Gastrocnemius medialis (tissue), 4 donors: ENCODE results near the gene CATSPERB.

Experiments
- POLR2A ChIP-seq, 2 donors: fragments of 450-650 bp; IDR thresholded peaks; one replicate each; pipeline ENCODE4 v1.6.1; 2017; ENCODE audit warnings: antibody characterized with exemption in 2 of 2, mild to moderate bottlenecking in 2 of 2, moderate library complexity in 2 of 2
- TF ChIP-seq, protein P1 (sequence below), 5 experiments: fragments of 450-650 bp in 3 of 5; fragments of 200-600 bp in 2 of 5; sonication (generic) in 2 of 5; IDR thresholded peaks in 4 of 5; conservative IDR thresholded peaks in 1 of 5; 1 replicate in 4 of 5; 2 replicates in 1 of 5; pipeline ENCODE4 v1.5.1; 2016 to 2019; ENCODE audit warnings: antibody characterized with exemption in 5 of 5, mild to moderate bottlenecking in 3 of 5, moderate library complexity in 3 of 5

DNA sequence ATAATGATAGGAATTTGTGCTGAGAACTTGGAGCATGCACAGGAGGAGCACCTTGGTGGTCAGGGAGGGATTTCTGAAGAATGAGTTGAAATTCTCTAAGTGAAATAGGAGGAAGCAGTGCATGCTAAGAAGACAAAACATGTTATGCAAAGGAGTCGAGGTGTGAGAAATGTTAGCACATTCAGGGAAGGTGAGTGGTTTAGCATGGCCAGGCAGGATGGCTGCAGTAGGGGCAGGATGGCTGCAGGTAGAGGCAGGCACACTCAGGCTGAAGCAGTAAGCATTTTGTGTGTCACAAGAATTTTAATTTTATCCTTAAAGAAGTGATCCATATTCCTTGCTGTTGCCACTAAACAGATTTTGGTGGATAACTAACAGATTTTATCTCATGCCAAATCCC lies 46.3 kb downstream of the CATSPERB start:
- TF ChIP-seq, protein P1, sequence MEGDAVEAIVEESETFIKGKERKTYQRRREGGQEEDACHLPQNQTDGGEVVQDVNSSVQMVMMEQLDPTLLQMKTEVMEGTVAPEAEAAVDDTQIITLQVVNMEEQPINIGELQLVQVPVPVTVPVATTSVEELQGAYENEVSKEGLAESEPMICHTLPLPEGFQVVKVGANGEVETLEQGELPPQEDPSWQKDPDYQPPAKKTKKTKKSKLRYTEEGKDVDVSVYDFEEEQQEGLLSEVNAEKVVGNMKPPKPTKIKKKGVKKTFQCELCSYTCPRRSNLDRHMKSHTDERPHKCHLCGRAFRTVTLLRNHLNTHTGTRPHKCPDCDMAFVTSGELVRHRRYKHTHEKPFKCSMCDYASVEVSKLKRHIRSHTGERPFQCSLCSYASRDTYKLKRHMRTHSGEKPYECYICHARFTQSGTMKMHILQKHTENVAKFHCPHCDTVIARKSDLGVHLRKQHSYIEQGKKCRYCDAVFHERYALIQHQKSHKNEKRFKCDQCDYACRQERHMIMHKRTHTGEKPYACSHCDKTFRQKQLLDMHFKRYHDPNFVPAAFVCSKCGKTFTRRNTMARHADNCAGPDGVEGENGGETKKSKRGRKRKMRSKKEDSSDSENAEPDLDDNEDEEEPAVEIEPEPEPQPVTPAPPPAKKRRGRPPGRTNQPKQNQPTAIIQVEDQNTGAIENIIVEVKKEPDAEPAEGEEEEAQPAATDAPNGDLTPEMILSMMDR (IDR thresholded peaks at IDR 0.05 in 4 of 5, conservative IDR thresholded peaks at IDR 0.05 in 1 of 5): no peak
- no peak for TF ChIP-seq POLR2A (IDR thresholded peaks at IDR 0.05)
